Stimulated activated CD8-positive, alpha-beta memory T cell treated with anti-CD3 and anti-CD28 coated beads, Interleukin-12 subunit alpha, Interleukin-12 subunit beta, amount 100 ng/mL, for 24 hours (primary cell): ENCODE results near the gene SWI5.
A peak's percentile ranks its signal among the peaks of the same experiment; 100 is the strongest.

Experiments
- DNase-seq: peaks from one replicate; pipeline ENCODE4 v3.0.0-alpha.2; 2020; ENCODE audit errors: extremely low read depth

The SWI5 gene

DNA sequence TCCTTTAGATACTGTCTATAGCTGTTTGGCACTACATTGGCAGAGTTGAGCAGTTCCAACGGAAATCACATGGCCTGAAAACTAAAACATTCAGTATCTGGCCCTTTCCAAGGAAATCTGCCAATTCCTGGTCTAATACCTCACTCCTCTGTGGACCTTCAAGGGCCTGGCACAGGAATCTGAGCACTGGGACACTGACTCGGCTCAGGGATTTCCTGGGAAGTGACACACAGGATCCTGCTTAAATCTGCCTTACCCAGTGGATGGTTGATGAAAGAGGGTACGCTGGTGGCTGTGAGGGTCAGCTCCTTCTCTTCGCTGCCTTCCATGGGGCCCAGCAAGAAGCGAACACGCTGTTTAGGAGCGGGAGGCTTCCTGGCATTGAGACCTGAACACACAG is 45.3 kb downstream of the SWI5 start:
- no peak for DNase-seq

DNA sequence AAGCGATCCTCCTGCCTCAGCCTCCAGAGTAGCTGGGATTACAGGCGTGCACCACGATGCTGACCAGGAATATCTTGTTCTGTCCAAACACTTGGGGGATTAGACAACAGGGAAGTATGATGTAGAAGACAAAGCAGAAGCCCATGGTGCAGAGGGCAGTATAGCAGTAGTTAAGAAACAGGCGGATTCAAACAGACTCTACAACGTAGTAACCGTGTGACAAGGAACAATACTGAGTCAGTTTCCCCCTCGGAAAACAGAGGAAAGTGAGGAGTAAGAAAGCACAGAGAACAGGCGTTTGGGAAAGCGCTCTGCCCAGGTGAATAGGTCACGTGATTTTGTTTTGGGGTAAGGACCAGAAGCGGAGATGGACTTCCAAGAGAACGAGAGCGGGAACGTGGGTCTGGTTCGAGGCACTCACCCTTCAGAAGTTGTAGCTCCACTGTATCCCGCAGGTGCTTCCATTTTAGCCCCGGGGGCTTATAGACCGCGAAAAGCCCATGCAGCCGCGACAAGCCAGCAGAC is 45.9 kb downstream of the SWI5 start:
- no peak for DNase-seq

DNA sequence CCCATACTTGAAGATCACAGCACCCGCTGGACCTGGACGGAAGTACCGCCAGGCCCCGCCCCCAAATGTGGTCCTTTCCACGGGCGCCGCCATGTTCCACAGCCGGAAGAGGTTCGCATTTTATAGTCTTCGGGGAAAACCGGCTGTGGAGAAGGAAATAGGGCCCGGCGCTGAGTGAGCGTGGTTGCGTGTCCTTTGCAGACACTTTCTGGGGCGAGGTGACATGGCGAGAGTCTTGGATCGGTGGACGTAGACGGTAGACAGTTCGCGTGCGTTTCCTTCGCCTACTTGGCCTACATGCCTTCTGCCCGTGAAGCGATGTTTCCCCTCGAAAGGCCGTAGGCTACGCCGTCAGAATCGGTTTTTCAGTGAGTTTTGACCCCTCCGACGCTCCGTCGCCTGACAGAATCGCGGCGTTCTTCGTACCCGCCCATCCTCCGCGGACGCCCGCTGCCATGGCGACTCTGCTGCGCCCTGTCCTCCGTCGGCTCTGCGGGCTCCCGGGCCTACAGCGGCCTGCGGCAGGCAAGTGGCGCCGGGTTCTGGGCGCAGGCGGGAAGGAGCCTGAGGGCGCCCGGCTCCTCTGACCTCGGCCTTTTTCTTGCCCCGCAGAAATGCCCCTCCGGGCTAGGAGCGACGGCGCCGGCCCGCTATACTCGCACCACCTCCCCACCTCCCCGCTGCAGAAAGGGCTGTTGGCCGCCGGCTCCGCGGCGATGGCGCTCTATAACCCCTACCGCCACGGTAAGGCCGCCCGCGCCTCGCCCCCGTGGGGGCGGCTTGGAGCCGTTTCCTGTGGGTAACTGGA is 46.5 kb downstream of the SWI5 start, which contains the start of the genes COQ4 and TRUB2:
COQ4 (plus strand) TSS at position 436 of the 808 bp plus-strand sequence; CDS start at position 456, 20 bp downstream.
TRUB2 (minus strand) TSS at position 44 of the 808 bp plus-strand sequence; CDS start at position 5, 39 bp downstream.
- peak; percentile 89 for DNase-seq

DNA sequence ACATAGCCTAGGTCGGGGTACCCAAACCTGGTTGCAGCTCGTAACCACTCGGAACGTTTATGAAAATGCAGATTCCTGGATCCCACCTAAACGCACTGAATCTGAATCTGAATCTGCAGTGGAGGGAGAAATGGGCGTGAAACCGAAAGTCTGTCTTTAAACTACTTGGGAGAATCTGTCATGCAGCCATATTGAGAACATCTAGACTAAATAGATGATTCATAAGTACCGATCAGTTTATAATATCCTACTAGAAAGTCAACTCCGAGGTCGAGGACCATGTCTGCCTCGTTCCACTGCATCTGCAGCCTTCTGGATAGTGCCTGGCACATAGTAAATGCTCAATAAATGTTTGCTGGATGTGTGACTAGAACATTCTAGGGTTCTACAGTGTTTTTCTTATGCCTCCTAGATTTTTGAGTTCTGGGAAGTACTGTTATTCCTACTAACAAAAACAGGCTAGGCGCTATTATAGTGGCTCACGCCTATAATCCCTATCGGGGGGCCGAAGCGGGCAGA is 47.2 kb downstream of the SWI5 start:
- DNase-seq: no peak

DNA sequence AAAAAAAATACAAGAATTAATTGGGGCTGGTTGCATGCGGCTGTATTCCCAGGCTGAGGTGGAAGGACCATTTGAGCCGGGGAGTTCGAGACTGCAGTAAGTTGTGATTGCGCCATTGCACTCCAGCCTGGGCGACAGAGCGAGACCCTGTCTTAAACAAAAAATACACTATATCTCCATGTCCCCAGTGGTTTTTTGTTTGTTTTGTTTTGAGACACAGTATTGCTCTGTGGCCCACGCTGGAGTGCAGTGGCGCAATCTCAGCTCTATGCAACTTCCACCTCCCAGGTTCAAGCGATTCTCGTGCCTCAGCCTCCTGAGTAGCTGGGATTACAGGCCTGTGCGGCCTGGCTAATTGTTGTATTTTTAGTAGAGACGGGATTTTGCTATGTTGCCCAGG is 47.7 kb downstream of the SWI5 start:
- DNase-seq: no peak

DNA sequence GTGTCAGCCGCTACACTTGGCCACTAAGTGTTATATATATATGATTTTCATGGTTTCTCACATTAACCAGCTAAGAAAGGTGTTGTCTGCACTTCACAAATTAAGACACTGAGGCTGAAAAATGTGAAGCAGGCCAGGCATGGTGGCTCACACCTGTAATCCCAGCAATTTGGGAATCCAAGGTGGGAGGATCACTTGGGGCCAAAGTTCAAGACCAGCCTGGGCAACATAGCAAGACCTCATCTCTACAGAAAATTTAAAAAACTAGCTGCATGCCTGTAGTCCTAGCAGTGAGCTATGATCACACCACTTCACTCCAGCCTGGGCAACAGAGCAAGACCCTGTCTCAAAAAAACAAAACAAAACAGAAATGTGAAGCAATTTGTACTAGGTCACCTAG is 48.3 kb downstream of the SWI5 start:
- DNase-seq: no peak

DNA sequence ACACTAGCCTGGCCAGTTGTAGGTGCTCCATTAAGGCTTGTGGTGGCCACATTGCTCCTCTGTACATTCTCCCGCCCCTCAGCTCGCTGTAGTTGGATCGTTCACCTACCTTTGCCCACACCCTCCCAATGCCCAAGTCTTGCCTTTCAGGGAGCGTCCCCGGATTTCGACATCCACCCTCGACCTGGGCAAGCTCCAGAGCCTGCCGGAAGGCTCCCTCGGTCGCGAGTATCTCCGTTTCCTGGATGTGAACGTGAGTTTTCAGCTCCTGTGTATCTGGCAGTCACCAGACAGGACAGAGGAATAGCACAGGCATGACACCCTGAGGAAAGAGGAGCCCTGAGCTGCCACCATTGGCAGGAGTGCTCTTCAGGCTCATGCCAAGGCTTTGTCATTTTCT is 49.6 kb downstream of the SWI5 start:
- no peak for DNase-seq

DNA sequence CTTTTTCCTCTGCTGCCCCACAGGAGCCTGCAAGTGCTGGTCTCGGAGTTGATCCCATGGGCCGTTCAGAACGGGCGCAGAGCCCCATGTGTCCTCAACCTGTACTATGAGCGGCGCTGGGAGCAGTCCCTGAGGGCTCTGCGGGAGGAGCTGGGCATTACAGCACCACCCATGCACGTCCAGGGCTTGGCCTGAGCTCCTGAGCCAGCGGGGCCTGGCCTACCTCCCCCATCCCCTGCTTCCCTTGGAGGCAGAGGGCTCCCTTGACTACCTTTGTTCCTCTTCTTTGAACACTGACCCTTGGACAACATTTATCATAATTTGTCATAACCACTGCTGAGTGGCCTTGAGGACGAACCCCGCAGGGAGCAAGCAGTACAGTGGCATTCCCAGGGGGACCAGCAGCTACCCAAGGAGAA is 57.4 kb downstream of the SWI5 start:
- no peak for DNase-seq

DNA sequence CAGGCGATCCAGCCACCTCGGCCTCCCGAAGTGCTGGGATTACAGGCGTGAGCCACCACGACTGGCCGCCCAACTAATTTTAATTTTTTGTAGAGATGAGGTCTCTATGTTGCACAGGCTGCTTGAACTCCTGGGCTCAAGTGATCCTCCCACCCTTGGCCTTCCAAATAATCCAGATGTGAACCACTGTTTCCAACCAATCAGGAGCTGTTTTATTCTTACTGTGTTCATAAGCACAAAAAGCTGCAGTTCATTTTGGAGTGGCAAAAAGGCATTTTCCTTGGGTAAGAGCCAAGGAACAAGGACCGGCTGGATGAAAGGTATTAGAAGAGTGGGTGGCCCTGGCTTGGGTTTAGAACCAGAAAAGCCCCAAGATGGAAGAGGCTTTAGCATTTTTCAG is 59.1 kb downstream of the SWI5 start:
- DNase-seq: no peak

DNA sequence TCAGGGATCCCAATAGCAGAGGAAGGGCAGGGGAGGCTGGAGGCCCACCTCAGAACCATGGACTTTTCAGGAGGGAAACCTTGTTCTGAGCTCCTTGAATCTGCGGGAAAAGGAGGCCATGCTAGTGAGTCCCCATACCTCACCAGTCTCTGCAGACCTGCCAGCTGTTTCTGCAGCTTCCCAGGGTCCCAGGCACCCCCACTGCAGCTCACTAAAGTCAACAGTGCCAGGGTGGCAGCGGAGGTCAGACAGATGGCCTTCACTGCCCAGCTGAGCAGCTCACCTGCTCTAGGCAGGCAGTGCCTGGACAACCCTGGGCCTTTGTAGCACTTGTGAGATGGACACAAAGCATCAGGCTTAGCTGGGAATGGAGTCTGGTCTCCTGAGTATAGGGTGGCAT is 59.8 kb downstream of the SWI5 start:
- DNase-seq: no peak

DNA sequence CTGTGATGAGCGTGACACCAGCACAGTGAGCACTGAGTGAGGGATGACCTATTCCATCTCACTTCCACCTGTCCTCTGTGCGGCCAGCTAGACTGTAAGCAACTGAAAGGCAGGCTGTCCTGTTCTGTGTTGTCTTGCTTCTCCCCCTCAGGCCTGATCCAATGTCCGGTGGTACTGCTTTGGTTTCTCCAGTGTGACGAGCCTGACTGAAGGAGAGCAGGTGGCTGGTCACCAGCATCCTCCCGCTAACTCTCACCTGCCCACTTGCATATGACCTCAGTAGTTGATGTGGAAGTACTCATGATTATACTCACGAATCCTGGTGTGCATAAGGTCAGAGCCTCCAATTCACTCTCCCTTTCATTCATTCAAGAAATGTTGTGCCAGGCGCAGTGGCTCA is 61.9 kb downstream of the SWI5 start:
- DNase-seq: no peak
